Calu3 (cell line): Measurements from ENCODE around the gene OR4X2. TPM values are rescaled to one million over a fixed set of nuclear protein-coding genes. Genes with fewer than 3 reads are reported as not detected.

ENCODE experiments used
- BruUV-seq: library from RNA; stranded (reverse); fragments of 400-500 nt; replicated peaks from 2 replicates; lab custom pipeline; 2021; lab: Mats Ljungman, UMichigan
- CTCF ChIA-PET: fragments of 300-600 bp; sonication (Branson Sonifier 250); formaldehyde crosslinking; loops from one replicate; lab custom pipeline; 2022; ENCODE audit warnings: antibody characterized with exemption; lab: Charles Lee
- DNase-seq: peaks from one replicate; pipeline ENCODE4 v3.0.0; 2022
- H3K27ac Mint-ChIP-seq: one replicate; pipeline ENCODE4 v1.8.0; 2022; ENCODE audit warnings: mixed read lengths; ENCODE audit not compliant: unreplicated experiment
- H3K27me3 Mint-ChIP-seq: one replicate; pipeline ENCODE4 v1.8.0; 2022; ENCODE audit warnings: mixed read lengths; ENCODE audit not compliant: unreplicated experiment
- H3K36me3 Mint-ChIP-seq: one replicate; pipeline ENCODE4 v1.8.0; 2022; ENCODE audit warnings: mild to moderate bottlenecking, moderate library complexity, mixed read lengths; ENCODE audit not compliant: insufficient read depth, unreplicated experiment
- H3K4me1 Mint-ChIP-seq: one replicate; pipeline ENCODE4 v1.8.0; 2022; ENCODE audit warnings: mild to moderate bottlenecking, low read depth, mixed read lengths; ENCODE audit not compliant: unreplicated experiment
- H3K4me3 Mint-ChIP-seq: one replicate; pipeline ENCODE4 v1.8.0; 2022; ENCODE audit warnings: mild to moderate bottlenecking, low read depth, moderate library complexity, mixed read lengths; ENCODE audit not compliant: unreplicated experiment
- H3K9me3 Mint-ChIP-seq: one replicate; pipeline ENCODE4 v1.8.0; 2022; ENCODE audit warnings: low read depth, mixed read lengths; ENCODE audit not compliant: unreplicated experiment
- intact Hi-C: fragments of 100-400 bp; cut with micrococcal nuclease; formaldehyde crosslinking; loops from one replicate; pipeline ENCODE4 v1.10.0; 2022; ENCODE audit not compliant: unreplicated experiment
- total RNA-seq: library from RNA; stranded (reverse); gene quantifications from 2 replicates; pipeline ENCODE4 v1.2.3, GENCODE V29; 2022
- TF ChIP-seq, protein P1 (sequence below): fragments of 200-600 bp; IDR thresholded peaks from one replicate; pipeline ENCODE4 v1.8.0; 2022; ENCODE audit warnings: antibody characterized with exemption; ENCODE audit not compliant: unreplicated experiment

OR4X2 gene
- total RNA-seq, 1 experiment from 2014 or later, result not detected

DNA sequence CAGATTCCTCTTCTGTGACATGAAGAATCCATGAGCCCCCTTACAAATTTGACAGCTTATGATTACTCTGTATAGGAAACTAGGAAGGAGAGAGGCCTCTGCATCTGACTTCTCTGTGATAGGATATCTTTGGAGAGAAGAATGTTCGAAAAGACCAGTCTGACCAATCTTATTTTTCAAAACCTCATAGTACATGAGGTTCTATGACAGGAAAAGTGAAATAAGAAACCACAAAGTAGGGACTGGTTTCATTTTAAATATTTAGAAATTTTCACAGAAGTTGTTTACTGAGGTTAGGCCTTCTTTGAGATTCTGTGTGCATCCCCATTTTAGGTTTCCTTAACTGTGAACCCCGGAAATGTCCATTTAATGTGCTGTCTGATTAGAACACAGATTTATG lies 16.7 kb downstream of the OR4X2 start:
- Mint-ChIP-seq H3K4me1 (no peaks in the 10 kb centered on the region), H3K36me3 (no peaks in the 10 kb centered on the region), H3K27me3 (no peaks in the 10 kb centered on the region), H3K27ac (no peak overlapping the region), H3K4me3 (no peak overlapping the region), H3K9me3 (no peaks in the 10 kb centered on the region)
- intact Hi-C loops, result no loop called here
- CTCF ChIA-PET, result interaction anchor here (1.0 kb wide), 1 partner anchor 16 kb away, joined by 3 read pairs; the partner anchor contains the start of gene OR4X2
- no peak for DNase-seq
- no TSS peak for BruUV-seq
- TF ChIP-seq, protein P1, sequence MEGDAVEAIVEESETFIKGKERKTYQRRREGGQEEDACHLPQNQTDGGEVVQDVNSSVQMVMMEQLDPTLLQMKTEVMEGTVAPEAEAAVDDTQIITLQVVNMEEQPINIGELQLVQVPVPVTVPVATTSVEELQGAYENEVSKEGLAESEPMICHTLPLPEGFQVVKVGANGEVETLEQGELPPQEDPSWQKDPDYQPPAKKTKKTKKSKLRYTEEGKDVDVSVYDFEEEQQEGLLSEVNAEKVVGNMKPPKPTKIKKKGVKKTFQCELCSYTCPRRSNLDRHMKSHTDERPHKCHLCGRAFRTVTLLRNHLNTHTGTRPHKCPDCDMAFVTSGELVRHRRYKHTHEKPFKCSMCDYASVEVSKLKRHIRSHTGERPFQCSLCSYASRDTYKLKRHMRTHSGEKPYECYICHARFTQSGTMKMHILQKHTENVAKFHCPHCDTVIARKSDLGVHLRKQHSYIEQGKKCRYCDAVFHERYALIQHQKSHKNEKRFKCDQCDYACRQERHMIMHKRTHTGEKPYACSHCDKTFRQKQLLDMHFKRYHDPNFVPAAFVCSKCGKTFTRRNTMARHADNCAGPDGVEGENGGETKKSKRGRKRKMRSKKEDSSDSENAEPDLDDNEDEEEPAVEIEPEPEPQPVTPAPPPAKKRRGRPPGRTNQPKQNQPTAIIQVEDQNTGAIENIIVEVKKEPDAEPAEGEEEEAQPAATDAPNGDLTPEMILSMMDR, result no peak

GRCh38 chr11:48263423-48263911 lies 18.6 kb downstream of the OR4X2 start, which contains the start of gene OR4X1:
OR4X1 (plus strand) TSS chr11:48263861; CDS start chr11:48263861, 0 bp downstream.
- TF ChIP-seq, protein P1, result no peak
- CTCF ChIA-PET, result no interaction called here
- no peak within 1 kb of the TSS for H3K27ac Mint-ChIP-seq
- H3K9me3 Mint-ChIP-seq, result no peaks in the 10 kb centered on the region
- H3K36me3 Mint-ChIP-seq, result no peaks in the 10 kb centered on the region
- DNase-seq, result no peak
- no peaks in the 10 kb centered on the region for H3K4me1 Mint-ChIP-seq
- intact Hi-C loops, result no loop called here
- no TSS peak for BruUV-seq
- H3K4me3 Mint-ChIP-seq, result no peak within 1 kb of the TSS
- no peaks in the 10 kb centered on the region for H3K27me3 Mint-ChIP-seq

GRCh38 chr11:48270621-48271020 lies 25.7 kb downstream of the OR4X2 start:
- DNase-seq, result no peak
- TF ChIP-seq, protein P1, result no peak
- no TSS peak for BruUV-seq
- CTCF ChIA-PET, result no interaction called here
- intact Hi-C loops, result no loop called here
- Mint-ChIP-seq H3K36me3 (no peaks in the 10 kb centered on the region), H3K27ac (no peak overlapping the region), H3K4me3 (no peak overlapping the region), H3K9me3 (no peaks in the 10 kb centered on the region), H3K27me3 (peaks cover 10% of the 10 kb centered on the region), H3K4me1 (no peaks in the 10 kb centered on the region)

GRCh38 chr11:48272606-48273005 lies 27.7 kb downstream of the OR4X2 start:
- BruUV-seq, result no TSS peak
- Mint-ChIP-seq H3K4me1 (no peaks in the 10 kb centered on the region), H3K36me3 (no peaks in the 10 kb centered on the region), H3K27ac (no peak overlapping the region), H3K27me3 (peaks cover 10% of the 10 kb centered on the region), H3K9me3 (no peaks in the 10 kb centered on the region), H3K4me3 (no peak overlapping the region)
- TF ChIP-seq, protein P1, result no peak
- CTCF ChIA-PET, result no interaction called here
- DNase-seq, result no peak
- intact Hi-C loops, result no loop called here

Other genes starting within 250 kb of the OR4X2 start
- gene OR4B1, start 28.3 kb upstream of the OR4X2 start, total RNA-seq, result not detected in 2 replicates
- not detected in 2 replicates for gene OR4X1, start 18.8 kb downstream of the OR4X2 start, total RNA-seq
- gene OR4S1, start 61.1 kb downstream of the OR4X2 start, total RNA-seq, result not detected in 2 replicates
- not detected in 2 replicates for gene OR4C3, start 79.8 kb downstream of the OR4X2 start, total RNA-seq
- gene OR4C5, start 121.4 kb downstream of the OR4X2 start, total RNA-seq, result not detected in 2 replicates
- gene OR4A47, start 243.7 kb downstream of the OR4X2 start, total RNA-seq, result not detected in 2 replicates